A673 (cell line): ENCODE data around the gene TLCD4. TPM values are rescaled to one million over a fixed set of nuclear protein-coding genes. Genes with fewer than 3 reads are reported as not detected.

Experiments used
- BruUV-seq: library from RNA; stranded (reverse); fragments of 400-500 nt; replicated peaks from 2 replicates; lab custom pipeline; 2021; lab: Mats Ljungman, UMichigan
- CTCF ChIA-PET: fragments of 300-600 bp; sonication (Branson Sonifier 250); formaldehyde crosslinking; loops from one replicate; lab custom pipeline; 2022; ENCODE audit warnings: antibody characterized with exemption; lab: Charles Lee
- POLR2A ChIA-PET: fragments of 300-600 bp; sonication (Branson Sonifier 250); formaldehyde crosslinking; loops from one replicate; lab custom pipeline; 2022; ENCODE audit warnings: antibody characterized with exemption; ENCODE audit not compliant: low non-redundant PET; lab: Charles Lee
- DNase-seq: peaks from one replicate; pipeline ENCODE4 v3.0.0-alpha.2; 2015; ENCODE audit warnings: low spot score
- H3K27ac ChIP-seq: fragments of 200-600 bp; sonication (generic); 2 replicates; pipeline ENCODE4 v1.5.1; 2016; ENCODE audit warnings: mixed run types, low read depth, mild to moderate bottlenecking, mixed read lengths, antibody characterized with exemption, low read length; ENCODE audit not compliant: poor library complexity, severe bottlenecking
- H3K27me3 ChIP-seq: fragments of 200-600 bp; sonication (generic); replicated peaks from 2 replicates; pipeline ENCODE4 v1.6.1; 2017; ENCODE audit warnings: mixed run types, low read depth, mild to moderate bottlenecking, mixed read lengths, antibody characterized with exemption, low read length; ENCODE audit not compliant: insufficient read depth, poor library complexity
- H3K36me3 ChIP-seq: fragments of 200-600 bp; sonication (generic); 2 replicates; pipeline ENCODE4 v1.6.1; 2016; ENCODE audit warnings: mixed run types, mild to moderate bottlenecking, mixed read lengths, antibody characterized with exemption, low read length; ENCODE audit not compliant: insufficient read depth, poor library complexity, severe bottlenecking
- H3K4me1 ChIP-seq: fragments of 200-600 bp; sonication (generic); 2 replicates; pipeline ENCODE4 v1.6.1; 2017; ENCODE audit warnings: mixed run types, mild to moderate bottlenecking, mixed read lengths, antibody characterized with exemption, low read length; ENCODE audit not compliant: insufficient read depth, poor library complexity, severe bottlenecking
- H3K4me3 ChIP-seq: fragments of 200-600 bp; sonication (generic); 2 replicates; pipeline ENCODE4 v1.5.1; 2016; ENCODE audit warnings: low read depth, mixed run types, mild to moderate bottlenecking, mixed read lengths, low read length; ENCODE audit not compliant: poor library complexity, severe bottlenecking
- H3K9me3 ChIP-seq: fragments of 200-600 bp; sonication (generic); 2 replicates; pipeline ENCODE4 v1.6.1; 2016; ENCODE audit warnings: mixed run types, low read depth, mild to moderate bottlenecking, mixed read lengths, antibody characterized with exemption, low read length; ENCODE audit not compliant: poor library complexity, severe bottlenecking
- CTCF ChIP-seq: fragments of 300-800, 200-600 bp; sonication (generic); conservative IDR thresholded peaks from 2 replicates; pipeline ENCODE4 v1.5.1; 2017; ENCODE audit warnings: low read depth, mild to moderate bottlenecking, antibody characterized with exemption, low read length, moderate library complexity, mixed read lengths
- EZH2 ChIP-seq: fragments of 200-600 bp; sonication (generic); IDR thresholded peaks from 2 replicates; pipeline ENCODE4 v1.6.1; 2017; ENCODE audit warnings: borderline replicate concordance, low read depth, mild to moderate bottlenecking, mixed read lengths, antibody characterized with exemption, low read length; ENCODE audit not compliant: poor library complexity, severe bottlenecking
- intact Hi-C: fragments of 100-400 bp; cut with micrococcal nuclease; formaldehyde crosslinking; loops from one replicate; pipeline ENCODE4 v1.10.0; 2022; ENCODE audit not compliant: unreplicated experiment
- total RNA-seq: library from RNA; stranded (reverse); gene quantifications from 2 replicates; pipeline ENCODE4 v1.2.3, GENCODE V29; 2021

TLCD4 gene
- total RNA-seq, 1 experiment from 2014 or later: not detected

- Histone ChIP-seq H3K9me3 (no peaks in the 10 kb centered on the region), H3K27me3 (no peaks in the 10 kb centered on the region), H3K36me3 (no peaks in the 10 kb centered on the region), H3K4me1 (no peaks in the 10 kb centered on the region), H3K4me3 (no peak overlapping the region), H3K27ac (no peak overlapping the region)
- TF ChIP-seq EZH2 (no peak), CTCF (no peak)
- POLR2A ChIA-PET: no interaction called here
- CTCF ChIA-PET: no interaction called here
- intact Hi-C loops: no loop called here
- BruUV-seq: no TSS peak
- no peak for DNase-seq
Observed at GRCh38 chr1:95139039-95139438, 21.9 kb downstream of the TLCD4 start.

- BruUV-seq: no TSS peak
- ChIA-PET CTCF (no interaction called here), POLR2A (no interaction called here)
- no peak overlapping the region for H3K27ac ChIP-seq
- no peaks in the 10 kb centered on the region for H3K36me3 ChIP-seq
- no peak for DNase-seq
- no peaks in the 10 kb centered on the region for H3K9me3 ChIP-seq
- H3K27me3 ChIP-seq: no peaks in the 10 kb centered on the region
- H3K4me1 ChIP-seq: no peaks in the 10 kb centered on the region
- no peak overlapping the region for H3K4me3 ChIP-seq
- TF ChIP-seq EZH2 (no peak), CTCF (no peak)
- intact Hi-C loops: no loop called here
Observed at GRCh38 chr1:95140791-95141190, 23.6 kb downstream of the TLCD4 start.

GRCh38 chr1:95145493-95145892 lies 28.3 kb downstream of the TLCD4 start:
- Histone ChIP-seq H3K36me3 (no peaks in the 10 kb centered on the region), H3K4me3 (no peak overlapping the region), H3K27ac (no peak overlapping the region), H3K4me1 (no peaks in the 10 kb centered on the region), H3K27me3 (no peaks in the 10 kb centered on the region), H3K9me3 (no peaks in the 10 kb centered on the region)
- BruUV-seq: no TSS peak
- POLR2A ChIA-PET: no interaction called here
- TF ChIP-seq CTCF (no peak), EZH2 (no peak)
- intact Hi-C loops: no loop called here
- CTCF ChIA-PET: no interaction called here
- no peak for DNase-seq
